H1 (cell line): ENCODE data around the gene ANKS1A. TPM values are rescaled to one million over a fixed set of nuclear protein-coding genes. Genes with fewer than 3 reads are reported as not detected.

Experiments
- CTCF ChIP-seq, 3 experiments: IDR thresholded peaks; 1 replicate in 2 of 3; 2 replicates in 1 of 3; pipeline versions ENCODE4 v1.5.1 to v1.6.1; 2011; ENCODE audit warnings: low read length in 3 of 3, mild to moderate bottlenecking in 3 of 3, inconsistent platforms in 2 of 3, low read depth in 1 of 3, moderate library complexity in 1 of 3; ENCODE audit not compliant: insufficient read depth in 1 of 3; ENCODE audit errors: control extremely low read depth in 1 of 3
- polyA plus RNA-seq, 7 experiments: library from polyadenylated mRNA; depleted of rRNA in 3 of 7; stranded (reverse) in 5 of 7; unstranded in 2 of 7; fragments of >200 nt in 5 of 7; fragments of 200-250 nt in 2 of 7; gene quantifications; 1 replicate in 5 of 7; 2 replicates in 1 of 7; 4 replicates in 1 of 7; pipeline versions ENCODE4 v1.2.1 to v1.2.3, GENCODE V29; 2011 to 2013; ENCODE audit warnings: missing spikeins in 2 of 7, mixed read lengths in 2 of 7
- total RNA-seq: library from RNA; stranded (reverse); fragmentation: NEBNext Ultra II Directional; extraction: Animal tissue kit (Norgen Biotek cat#: 25700); gene quantifications from 2 replicates; pipeline ENCODE4 v1.2.1, GENCODE V29; 2021

Gene ANKS1A
- total and polyA plus RNA-seq, 2 of the 8 experiments (the other 6 are each of a cell fraction or from before 2014, with no cell fraction given): 9.8 to 30.9 TPM

- no peak for TF ChIP-seq CTCF (IDR thresholded peaks at IDR 0.05; ENCODE audit: control extremely low read depth in 1 of 3, insufficient read depth in 1 of 3, low read depth in 1 of 3, low read length in 3 of 3)
Measured at GRCh38 chr6:34958734-34959133, 69.7 kb downstream of the ANKS1A start (continued).
